GM12865 (cell line): ENCODE measurements around the gene LYRM4.

Experiments
- DNase-seq: peaks from one replicate; pipeline ENCODE4 v3.0.0; 2010; ENCODE audit warnings: low read depth
- H3K4me3 ChIP-seq: 2 replicates; pipeline ENCODE4 v1.5.1; 2011; ENCODE audit warnings: mild to moderate bottlenecking, low read depth, low read length, control low read depth
- TF ChIP-seq, protein P1 (sequence below): IDR thresholded peaks from 2 replicates; pipeline ENCODE4 v1.5.1; 2011; ENCODE audit warnings: low read length, control low read depth, low read depth, inconsistent platforms; ENCODE audit not compliant: insufficient read depth; ENCODE audit errors: missing control alignments

LYRM4 gene

DNA sequence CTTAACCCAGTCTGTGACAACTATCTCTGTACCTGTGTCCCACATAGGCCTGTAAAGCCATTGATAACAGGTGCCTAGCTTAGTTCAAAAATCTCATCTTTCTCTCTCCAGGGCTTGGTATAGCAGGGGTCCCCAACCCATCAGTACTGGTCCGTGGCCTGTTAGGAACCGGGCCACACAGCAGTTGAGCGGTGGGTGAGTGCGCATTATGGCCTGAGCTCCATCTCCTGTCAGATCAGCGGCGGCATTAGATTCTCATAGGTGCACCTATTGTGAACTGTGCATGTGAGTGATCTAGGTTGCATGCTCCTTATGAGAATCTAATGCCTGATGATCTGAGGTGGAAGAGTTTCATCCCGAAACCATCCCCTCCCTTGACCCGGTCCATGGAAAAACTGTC lies 3.4 kb downstream of the LYRM4 start:
- no peak for DNase-seq
- TF ChIP-seq, protein P1, sequence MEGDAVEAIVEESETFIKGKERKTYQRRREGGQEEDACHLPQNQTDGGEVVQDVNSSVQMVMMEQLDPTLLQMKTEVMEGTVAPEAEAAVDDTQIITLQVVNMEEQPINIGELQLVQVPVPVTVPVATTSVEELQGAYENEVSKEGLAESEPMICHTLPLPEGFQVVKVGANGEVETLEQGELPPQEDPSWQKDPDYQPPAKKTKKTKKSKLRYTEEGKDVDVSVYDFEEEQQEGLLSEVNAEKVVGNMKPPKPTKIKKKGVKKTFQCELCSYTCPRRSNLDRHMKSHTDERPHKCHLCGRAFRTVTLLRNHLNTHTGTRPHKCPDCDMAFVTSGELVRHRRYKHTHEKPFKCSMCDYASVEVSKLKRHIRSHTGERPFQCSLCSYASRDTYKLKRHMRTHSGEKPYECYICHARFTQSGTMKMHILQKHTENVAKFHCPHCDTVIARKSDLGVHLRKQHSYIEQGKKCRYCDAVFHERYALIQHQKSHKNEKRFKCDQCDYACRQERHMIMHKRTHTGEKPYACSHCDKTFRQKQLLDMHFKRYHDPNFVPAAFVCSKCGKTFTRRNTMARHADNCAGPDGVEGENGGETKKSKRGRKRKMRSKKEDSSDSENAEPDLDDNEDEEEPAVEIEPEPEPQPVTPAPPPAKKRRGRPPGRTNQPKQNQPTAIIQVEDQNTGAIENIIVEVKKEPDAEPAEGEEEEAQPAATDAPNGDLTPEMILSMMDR: no peak
- H3K4me3 ChIP-seq: no peak overlapping the region

DNA sequence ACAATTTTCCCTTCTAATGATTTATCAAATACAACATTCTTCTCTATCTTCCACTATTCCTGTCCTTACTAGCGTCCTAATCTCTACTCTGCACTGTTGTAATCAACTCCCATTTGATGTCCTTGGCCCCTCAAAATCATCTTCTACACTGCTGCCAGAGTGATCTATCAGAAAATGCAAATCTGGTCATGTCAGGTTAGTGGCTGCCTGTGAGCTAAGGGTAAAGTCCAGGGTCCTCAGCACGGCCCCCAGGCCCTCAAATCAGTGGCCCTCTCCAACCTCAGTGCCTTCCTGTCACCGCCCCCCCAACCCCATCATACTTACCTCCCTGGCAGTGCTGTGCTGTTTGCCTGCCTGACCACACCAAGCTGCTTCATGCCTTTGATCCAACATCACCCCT lies 3.8 kb downstream of the LYRM4 start:
- no peak overlapping the region for H3K4me3 ChIP-seq
- TF ChIP-seq, protein P1: no peak
- DNase-seq: no peak

DNA sequence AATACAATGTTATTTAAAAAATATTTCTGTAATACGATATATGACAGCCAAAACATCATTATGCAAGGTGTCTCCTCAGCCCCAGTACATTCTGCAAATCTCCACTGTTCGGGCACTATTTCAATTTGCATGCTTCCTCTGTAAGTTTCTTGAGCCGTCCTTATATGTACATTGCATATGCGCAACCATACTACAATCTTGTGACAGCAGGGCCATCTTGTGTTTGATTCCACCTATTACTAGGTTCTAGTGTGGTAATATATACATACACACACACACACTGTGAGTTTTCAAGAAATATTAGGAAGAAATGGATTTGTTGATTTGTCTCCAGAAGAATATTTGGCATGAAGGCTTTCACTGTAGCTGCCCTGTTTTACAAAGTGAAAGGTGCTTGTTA lies 9.8 kb downstream of the LYRM4 start:
- no peak for DNase-seq
- TF ChIP-seq, protein P1: no peak
- no peak overlapping the region for H3K4me3 ChIP-seq

DNA sequence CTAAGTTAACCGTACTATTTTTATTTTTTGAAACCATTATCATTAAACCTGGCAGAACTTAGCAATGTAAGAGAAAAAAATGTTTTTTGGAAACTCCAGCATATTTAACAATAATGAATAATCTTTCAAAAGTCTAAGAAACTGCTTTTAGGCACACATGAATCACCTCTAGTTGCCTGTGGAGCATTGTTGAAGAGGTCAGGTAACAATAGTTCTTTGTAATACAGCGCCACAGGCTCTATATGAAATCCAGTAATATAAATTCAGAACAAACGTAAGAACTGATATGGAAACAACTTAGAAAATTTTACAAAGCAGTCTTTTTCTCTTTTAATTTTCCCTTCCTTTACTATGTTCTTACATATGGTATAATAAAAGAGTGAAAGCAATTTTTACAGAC lies 10.3 kb downstream of the LYRM4 start:
- TF ChIP-seq, protein P1: no peak
- no peak overlapping the region for H3K4me3 ChIP-seq
- DNase-seq: no peak

DNA sequence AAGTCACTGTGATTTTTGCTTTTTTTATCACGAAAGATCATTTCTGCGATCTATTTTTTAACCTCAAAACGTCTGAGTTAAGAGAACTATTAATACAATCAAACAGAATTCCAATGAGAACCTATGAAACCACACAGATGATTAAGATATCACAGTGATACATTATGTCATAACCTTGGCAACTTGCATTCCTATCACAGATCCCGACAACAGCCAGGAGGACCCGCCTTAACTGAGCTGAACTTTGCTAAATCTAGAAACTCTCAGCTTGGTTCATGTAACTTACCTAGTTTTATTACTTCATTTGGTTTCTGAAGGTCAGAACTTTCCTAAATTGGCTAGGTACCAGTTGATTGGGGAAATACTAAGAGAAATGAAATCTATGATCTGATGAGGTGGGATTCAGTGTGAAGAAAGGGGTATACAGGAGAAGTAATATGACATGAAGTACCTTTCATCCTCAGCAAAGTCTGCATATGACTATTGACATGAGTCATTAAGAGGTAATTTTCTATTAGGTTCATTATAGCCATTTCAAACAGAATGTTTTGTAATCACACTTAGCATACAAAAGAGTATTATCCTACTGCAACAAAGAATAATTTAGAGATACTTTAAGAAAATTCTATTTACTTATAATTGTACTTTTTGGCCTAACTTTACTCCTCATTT lies 11.2 kb downstream of the LYRM4 start:
- H3K4me3 ChIP-seq: no peak overlapping the region
- TF ChIP-seq, protein P1: no peak
- DNase-seq: no peak

DNA sequence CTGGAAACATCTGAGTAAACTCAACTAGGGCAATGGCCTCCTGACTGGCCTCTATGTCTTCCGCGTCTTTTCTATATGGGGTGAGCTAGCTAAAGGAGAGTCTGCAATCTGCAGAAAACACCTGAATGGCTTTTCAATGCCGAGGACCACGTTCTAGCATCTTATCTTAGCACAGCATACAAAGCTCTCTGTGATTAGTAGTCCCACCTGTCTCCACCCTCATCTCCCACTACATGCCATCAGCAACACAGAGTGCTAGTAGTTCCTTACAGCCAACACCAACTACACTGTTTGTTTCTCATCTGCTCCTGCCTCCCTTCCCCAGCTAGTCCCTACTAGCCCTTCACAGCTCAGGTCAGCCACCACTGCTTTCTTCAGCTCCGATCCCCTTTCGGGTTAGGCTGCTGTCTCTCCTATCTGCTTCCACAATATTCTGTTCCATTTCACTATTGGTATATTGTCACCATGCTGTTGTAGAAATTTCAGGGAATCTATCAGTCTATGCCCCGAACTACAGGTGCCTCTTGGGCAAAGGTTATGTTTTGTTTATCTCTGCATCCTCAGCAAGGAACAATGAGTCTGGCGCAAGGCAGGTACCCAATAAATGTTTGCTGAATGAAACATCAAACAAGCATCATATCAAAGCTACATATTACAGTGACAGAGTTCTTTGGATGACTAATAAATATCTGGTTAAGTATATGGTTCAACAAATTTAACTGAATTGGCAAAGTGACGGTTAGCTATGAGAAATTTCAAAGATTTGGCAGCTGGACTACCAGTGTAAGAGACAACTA lies 12.2 kb downstream of the LYRM4 start:
- TF ChIP-seq, protein P1: no peak
- no peak overlapping the region for H3K4me3 ChIP-seq

DNA sequence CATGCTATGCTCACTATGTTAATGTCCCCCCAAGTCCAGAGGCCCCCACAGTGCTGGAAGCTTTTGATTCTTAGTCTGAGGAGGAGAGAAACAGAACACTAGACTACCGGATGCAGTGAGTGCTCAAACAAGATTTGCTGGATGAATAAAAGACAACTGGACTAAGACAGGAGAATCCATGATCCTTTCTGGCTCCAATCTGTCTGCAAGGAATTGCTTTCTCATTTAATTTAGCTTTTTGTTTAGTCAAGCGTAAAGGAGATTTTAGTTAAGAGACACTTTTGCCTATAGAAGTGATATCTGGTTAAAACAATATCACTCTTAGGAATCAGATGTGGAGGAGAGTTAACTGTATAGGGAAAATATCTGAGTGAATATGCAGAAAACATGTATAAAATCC lies 13.5 kb downstream of the LYRM4 start:
- no peak for DNase-seq
- TF ChIP-seq, protein P1: no peak
- no peak overlapping the region for H3K4me3 ChIP-seq

More for the DNA sequence above, 12.2 kb downstream of the LYRM4 start:
- DNase-seq: no peak
